Brain microvascular endothelial cell (primary cell): ENCODE data around the gene SLC43A3.

Experiments used
- DNase-seq: peaks from one replicate; pipeline ENCODE4 v3.0.0-alpha.2; 2020
- H3K27ac ChIP-seq: fragments of 250-450 bp; sonication (Bioruptor Pico); 2 replicates; pipeline ENCODE4 v1.5.1; 2020; ENCODE audit warnings: mild to moderate bottlenecking, moderate library complexity
- H3K27me3 ChIP-seq: fragments of 250-450 bp; sonication (Bioruptor Pico); replicated peaks from 2 replicates; pipeline ENCODE4 v1.5.1; 2020; ENCODE audit warnings: mild to moderate bottlenecking
- H3K36me3 ChIP-seq: fragments of 250-450 bp; sonication (Bioruptor Pico); replicated peaks from 2 replicates; pipeline ENCODE4 v1.5.1; 2020; ENCODE audit warnings: mild to moderate bottlenecking
- H3K4me3 ChIP-seq: 2 replicates; pipeline ENCODE4 v1.5.1; 2011; ENCODE audit warnings: low read depth, mild to moderate bottlenecking, control low read depth, low read length, moderate library complexity
- CTCF ChIP-seq: IDR thresholded peaks from 2 replicates; pipeline ENCODE4 v1.5.1; 2011; ENCODE audit warnings: low read depth, mild to moderate bottlenecking, moderate library complexity, low read length, control low read depth, inconsistent platforms; ENCODE audit errors: missing control alignments
- in situ Hi-C: cut with HindIII; loops from 2 replicates; pipeline ENCODE4 v1.10.0; 2017; ENCODE audit warnings: low sequenced_read_pairs, low pct_ligation_motif_present

Gene SLC43A3

GRCh38 chr11:57424137-57424791, 2.7 kb downstream of the SLC43A3 start:
- no peak for DNase-seq
- in situ Hi-C loops = no loop called here
- Histone ChIP-seq H3K4me3 (no peak overlapping the region), H3K27ac (peak overlapping the region; percentile 46), H3K36me3 (peaks cover 9% of the 10 kb centered on the region), H3K27me3 (no peaks in the 10 kb centered on the region)
- no peak for TF ChIP-seq CTCF

- in situ Hi-C loops = no loop called here
- no peaks in the 10 kb centered on the region for H3K27me3 ChIP-seq
- DNase-seq = no peak
- H3K27ac ChIP-seq = no peak overlapping the region
- no peak overlapping the region for H3K4me3 ChIP-seq
- H3K36me3 ChIP-seq = peaks cover 11% of the 10 kb centered on the region
- TF ChIP-seq CTCF = no peak
Observed at GRCh38 chr11:57422669-57423068, 4.3 kb downstream of the SLC43A3 start.

- Histone ChIP-seq H3K27ac (no peak overlapping the region), H3K4me3 (no peak overlapping the region), H3K36me3 (peaks cover 15% of the 10 kb centered on the region), H3K27me3 (no peaks in the 10 kb centered on the region)
- no peak for DNase-seq
- TF ChIP-seq CTCF = no peak
- in situ Hi-C loops = no loop called here
Observed at GRCh38 chr11:57421805-57422204, 5.1 kb downstream of the SLC43A3 start.

GRCh38 chr11:57421066-57421465, 5.9 kb downstream of the SLC43A3 start:
- H3K27me3 ChIP-seq = no peaks in the 10 kb centered on the region
- no peak for DNase-seq
- H3K4me3 ChIP-seq = no peak overlapping the region
- in situ Hi-C loops = no loop called here
- no peak for TF ChIP-seq CTCF
- H3K36me3 ChIP-seq = peaks cover 15% of the 10 kb centered on the region
- no peak overlapping the region for H3K27ac ChIP-seq

- no peaks in the 10 kb centered on the region for H3K27me3 ChIP-seq
- no peak for DNase-seq
- in situ Hi-C loops = no loop called here
- no peak overlapping the region for H3K27ac ChIP-seq
- no peak overlapping the region for H3K4me3 ChIP-seq
- H3K36me3 ChIP-seq = peaks cover 22% of the 10 kb centered on the region
- TF ChIP-seq CTCF = no peak
Observed at GRCh38 chr11:57419146-57419545, 7.8 kb downstream of the SLC43A3 start.

GRCh38 chr11:57418131-57418530, 8.8 kb downstream of the SLC43A3 start:
- in situ Hi-C loops = no loop called here
- Histone ChIP-seq H3K27me3 (no peaks in the 10 kb centered on the region), H3K27ac (no peak overlapping the region), H3K4me3 (no peak overlapping the region), H3K36me3 (peaks cover 22% of the 10 kb centered on the region)
- DNase-seq = no peak
- no peak for TF ChIP-seq CTCF
